ENCODE results near the gene MIB1. TPM values are rescaled to one million over a fixed set of nuclear protein-coding genes. Genes with fewer than 3 reads are reported as not detected.

MIB1 gene
- total RNA-seq, 1 donor from 2014 or later = 21.6 TPM

DNA sequence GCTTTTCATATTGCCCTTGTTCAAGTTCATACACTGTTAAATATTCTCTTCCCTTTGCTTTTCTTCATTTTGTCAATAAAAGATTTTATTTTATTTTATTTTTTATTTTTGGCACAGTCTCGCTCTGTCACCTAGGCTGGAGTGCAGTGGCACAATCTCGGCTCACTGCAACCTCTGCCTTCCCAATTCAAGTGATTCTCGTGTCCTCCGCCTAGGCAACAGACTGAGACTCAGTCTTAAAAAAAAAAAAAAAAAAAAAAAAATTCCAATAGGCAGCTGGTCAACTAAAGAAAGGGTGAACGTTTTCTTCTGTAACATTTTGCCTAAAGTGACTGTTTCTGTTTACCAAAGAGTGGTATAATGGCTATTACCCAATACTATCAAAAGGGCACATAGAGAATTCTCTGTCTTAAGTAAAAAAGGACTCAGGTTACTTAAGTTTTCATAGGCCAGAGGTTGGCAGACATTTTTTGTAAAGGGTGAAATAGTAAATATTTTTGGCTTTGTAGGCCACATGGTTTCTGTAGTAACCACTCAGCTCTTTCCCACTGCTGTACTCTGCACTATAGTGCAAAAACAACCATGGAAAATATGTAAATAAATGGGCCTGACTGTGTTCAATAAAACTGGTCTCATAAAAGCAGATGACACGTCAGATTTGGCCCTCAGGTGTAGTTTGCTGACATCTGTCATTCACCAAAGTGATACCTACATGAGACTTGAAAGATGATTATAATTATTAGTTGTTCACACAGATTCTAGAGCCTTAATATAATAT lies 113.4 kb downstream of the MIB1 start:
- H3K27me3 ChIP-seq = no peaks in the 10 kb centered on the region
- H3K36me3 ChIP-seq = peaks cover 0 to 18% of the 10 kb centered on the region in 2 donors
- intact Hi-C loops (cut with DNase I) = no loop called here
- no peak overlapping the region for H3K27ac ChIP-seq
- H3K4me1 ChIP-seq = no peaks in the 10 kb centered on the region
- no peak for DNase-seq (ENCODE audit: extremely low spot score in 2 of 2)
- no peak overlapping the region for H3K4me3 ChIP-seq
- H3K9me3 ChIP-seq = no peaks in the 10 kb centered on the region
- TF ChIP-seq, protein P1, sequence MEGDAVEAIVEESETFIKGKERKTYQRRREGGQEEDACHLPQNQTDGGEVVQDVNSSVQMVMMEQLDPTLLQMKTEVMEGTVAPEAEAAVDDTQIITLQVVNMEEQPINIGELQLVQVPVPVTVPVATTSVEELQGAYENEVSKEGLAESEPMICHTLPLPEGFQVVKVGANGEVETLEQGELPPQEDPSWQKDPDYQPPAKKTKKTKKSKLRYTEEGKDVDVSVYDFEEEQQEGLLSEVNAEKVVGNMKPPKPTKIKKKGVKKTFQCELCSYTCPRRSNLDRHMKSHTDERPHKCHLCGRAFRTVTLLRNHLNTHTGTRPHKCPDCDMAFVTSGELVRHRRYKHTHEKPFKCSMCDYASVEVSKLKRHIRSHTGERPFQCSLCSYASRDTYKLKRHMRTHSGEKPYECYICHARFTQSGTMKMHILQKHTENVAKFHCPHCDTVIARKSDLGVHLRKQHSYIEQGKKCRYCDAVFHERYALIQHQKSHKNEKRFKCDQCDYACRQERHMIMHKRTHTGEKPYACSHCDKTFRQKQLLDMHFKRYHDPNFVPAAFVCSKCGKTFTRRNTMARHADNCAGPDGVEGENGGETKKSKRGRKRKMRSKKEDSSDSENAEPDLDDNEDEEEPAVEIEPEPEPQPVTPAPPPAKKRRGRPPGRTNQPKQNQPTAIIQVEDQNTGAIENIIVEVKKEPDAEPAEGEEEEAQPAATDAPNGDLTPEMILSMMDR (IDR thresholded peaks at IDR 0.05) = no peak
- TF ChIP-seq POLR2AphosphoS5 (IDR thresholded peaks at IDR 0.05; ENCODE audit: insufficient read depth in 1 of 2, low read depth in 1 of 2) = no peak
- no peak for TF ChIP-seq POLR2A (IDR thresholded peaks at IDR 0.05)

DNA sequence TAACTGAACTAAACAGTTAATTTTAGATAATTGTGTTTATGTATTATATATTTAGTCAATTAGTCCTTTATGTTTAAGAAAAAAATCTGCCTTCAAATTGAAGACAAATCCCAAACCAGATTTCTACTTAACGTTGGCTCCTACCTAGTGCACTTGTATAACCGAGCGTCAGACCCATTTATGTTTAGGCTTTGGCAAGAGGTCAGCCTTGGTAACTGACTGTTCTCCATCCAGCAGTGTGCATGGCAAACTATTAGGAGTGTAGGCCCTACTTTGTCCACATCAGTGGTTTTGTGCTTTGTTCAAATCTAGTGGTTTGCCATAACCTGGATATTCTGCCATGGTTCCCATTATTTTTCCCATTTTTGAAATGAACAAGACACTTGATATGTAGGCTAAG lies 114.8 kb downstream of the MIB1 start:
- no peaks in the 10 kb centered on the region for H3K27me3 ChIP-seq
- intact Hi-C loops (cut with DNase I) = no loop called here
- no peak for DNase-seq (ENCODE audit: extremely low spot score in 2 of 2)
- H3K4me1 ChIP-seq = no peaks in the 10 kb centered on the region
- H3K9me3 ChIP-seq = no peaks in the 10 kb centered on the region
- H3K4me3 ChIP-seq = no peak overlapping the region
- H3K27ac ChIP-seq = no peak overlapping the region
- TF ChIP-seq, protein P1 (IDR thresholded peaks at IDR 0.05) = no peak
- no peak for TF ChIP-seq POLR2A (IDR thresholded peaks at IDR 0.05)
- no peak for TF ChIP-seq POLR2AphosphoS5 (IDR thresholded peaks at IDR 0.05; ENCODE audit: insufficient read depth in 1 of 2, low read depth in 1 of 2)
- peaks cover 0 to 29% of the 10 kb centered on the region in 2 donors for H3K36me3 ChIP-seq

DNA sequence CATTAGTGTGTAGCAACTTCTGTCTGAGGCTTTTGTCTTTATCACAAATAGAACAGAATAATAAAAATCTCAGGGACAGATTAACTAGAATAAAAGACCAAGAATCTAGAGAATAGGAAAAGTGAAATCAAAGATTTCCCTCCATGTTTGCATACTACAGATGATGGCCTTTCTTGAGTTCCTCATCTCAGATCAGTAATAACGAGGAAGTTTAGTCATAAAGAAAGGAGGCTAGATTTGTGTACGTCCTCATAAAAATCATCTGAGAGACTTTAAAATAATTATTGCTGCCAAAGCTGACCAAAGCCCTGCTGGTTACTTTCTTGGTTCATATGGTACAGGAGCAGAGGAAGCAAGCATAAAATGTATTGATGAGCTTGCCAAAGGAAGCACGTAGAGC lies 117.3 kb downstream of the MIB1 start:
- TF ChIP-seq, protein P1 (IDR thresholded peaks at IDR 0.05) = no peak
- TF ChIP-seq POLR2A (IDR thresholded peaks at IDR 0.05) = no peak
- TF ChIP-seq POLR2AphosphoS5 (IDR thresholded peaks at IDR 0.05; ENCODE audit: insufficient read depth in 1 of 2, low read depth in 1 of 2) = no peak
- H3K4me1 ChIP-seq = no peaks in the 10 kb centered on the region
- no peak overlapping the region for H3K4me3 ChIP-seq
- intact Hi-C loops (cut with DNase I) = no loop called here
- H3K27me3 ChIP-seq = no peaks in the 10 kb centered on the region
- H3K36me3 ChIP-seq = peaks cover 0 to 47% of the 10 kb centered on the region in 2 donors
- H3K27ac ChIP-seq = no peak overlapping the region
- no peak for DNase-seq (ENCODE audit: extremely low spot score in 2 of 2)
- H3K9me3 ChIP-seq = no peaks in the 10 kb centered on the region

DNA sequence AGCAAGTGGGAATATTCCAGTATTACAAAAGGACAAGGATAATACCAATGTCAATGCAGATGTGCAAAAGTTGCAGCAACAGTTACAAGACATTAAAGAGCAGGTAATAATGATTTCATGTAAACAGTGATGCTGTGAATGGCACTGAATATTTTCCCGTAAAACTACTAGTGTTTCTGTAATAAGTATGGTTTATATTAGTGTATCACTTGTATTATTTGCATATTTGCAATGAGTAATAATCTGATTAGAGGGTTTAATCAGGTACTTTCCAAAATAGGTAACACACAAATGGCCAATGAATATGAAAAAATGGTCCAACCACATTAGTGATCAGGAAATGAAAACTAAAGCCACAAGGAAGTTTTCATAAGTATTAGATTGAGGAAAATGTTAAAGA lies 118.0 kb downstream of the MIB1 start:
- no peak for TF ChIP-seq POLR2A (IDR thresholded peaks at IDR 0.05)
- TF ChIP-seq, protein P1 (IDR thresholded peaks at IDR 0.05) = no peak
- no peak for TF ChIP-seq POLR2AphosphoS5 (IDR thresholded peaks at IDR 0.05; ENCODE audit: insufficient read depth in 1 of 2, low read depth in 1 of 2)
- peaks cover 0 to 51% of the 10 kb centered on the region in 2 donors for H3K36me3 ChIP-seq
- intact Hi-C loops (cut with DNase I) = no loop called here

DNA sequence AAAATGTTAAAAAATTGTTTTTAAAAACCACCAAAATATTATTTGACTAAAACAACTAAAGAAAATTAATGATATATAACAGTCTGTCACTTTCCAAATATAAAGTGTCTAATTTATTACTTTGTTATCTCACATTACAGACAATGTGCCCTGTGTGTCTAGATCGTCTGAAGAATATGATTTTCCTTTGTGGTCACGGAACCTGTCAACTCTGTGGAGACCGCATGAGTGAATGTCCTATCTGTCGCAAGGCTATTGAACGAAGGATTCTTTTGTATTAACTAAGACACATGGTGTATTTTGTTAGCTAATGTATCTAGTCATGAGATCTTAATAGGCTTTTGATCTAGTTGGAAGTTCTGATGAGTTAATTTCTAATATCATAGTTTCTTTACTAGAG lies 123.8 kb downstream of the MIB1 start:
- Histone ChIP-seq H3K27ac (no peak overlapping the region), H3K4me1 (no peaks in the 10 kb centered on the region), H3K36me3 (peaks cover 0 to 49% of the 10 kb centered on the region in 2 donors), H3K9me3 (no peaks in the 10 kb centered on the region), H3K4me3 (no peak overlapping the region), H3K27me3 (no peaks in the 10 kb centered on the region)
- intact Hi-C loops (cut with DNase I) = no loop called here
- TF ChIP-seq POLR2A (IDR thresholded peaks at IDR 0.05) = no peak
- TF ChIP-seq, protein P1 (IDR thresholded peaks at IDR 0.05) = no peak
- DNase-seq (ENCODE audit: extremely low spot score in 2 of 2) = no peak

More for the DNA sequence above, 118.0 kb downstream of the MIB1 start:
- Histone ChIP-seq H3K27ac (no peak overlapping the region), H3K9me3 (no peaks in the 10 kb centered on the region), H3K4me1 (no peaks in the 10 kb centered on the region), H3K27me3 (no peaks in the 10 kb centered on the region), H3K4me3 (no peak overlapping the region)
- no peak for DNase-seq (ENCODE audit: extremely low spot score in 2 of 2)

Data from vagina (tissue), 2 donors.